NT2/D1 (cell line): ENCODE data around the gene CAV3.
A peak's percentile ranks its signal among the peaks of the same experiment; 100 is the strongest.
"Not testable (repeated sequence)": the region's sequence is repeated elsewhere in the genome, so short reads cannot be mapped to it uniquely, and the experiment has no call there.

ENCODE experiments used
- DNase-seq: peaks from one replicate; pipeline ENCODE4 v3.0.0-alpha.2; 2011; ENCODE audit warnings: low read depth, low spot score
- H3K27me3 ChIP-seq: 2 replicates; pipeline ENCODE4 v1.6.0; 2011; ENCODE audit warnings: mild to moderate bottlenecking; ENCODE audit not compliant: insufficient read length, insufficient read depth
- H3K36me3 ChIP-seq: 2 replicates; pipeline ENCODE4 v1.6.1; 2011; ENCODE audit warnings: mild to moderate bottlenecking, low read length, mixed read lengths; ENCODE audit not compliant: insufficient read depth, insufficient read length
- H3K4me1 ChIP-seq: 2 replicates; pipeline ENCODE4 v1.5.1; 2011; ENCODE audit not compliant: insufficient read depth, insufficient read length
- H3K4me3 ChIP-seq: 2 replicates; pipeline ENCODE4 v1.5.1; 2011; ENCODE audit warnings: low read depth; ENCODE audit not compliant: insufficient read length
- H3K9ac ChIP-seq: 2 replicates; pipeline ENCODE4 v1.6.0; 2011; ENCODE audit warnings: low read depth; ENCODE audit not compliant: insufficient read length
- H3K9me3 ChIP-seq: 2 replicates; pipeline ENCODE4 v1.5.1; 2011; ENCODE audit warnings: mild to moderate bottlenecking, low read length; ENCODE audit not compliant: insufficient read depth
- SUZ12 ChIP-seq: IDR thresholded peaks from 2 replicates; pipeline ENCODE4 v1.6.1; 2011; ENCODE audit not compliant: insufficient read length, insufficient read depth; ENCODE audit errors: extremely low read depth
- YY1 ChIP-seq: IDR thresholded peaks from 2 replicates; pipeline ENCODE4 v1.6.1; 2011; ENCODE audit not compliant: insufficient read length, insufficient read depth
- ZNF274 ChIP-seq: IDR thresholded peaks from 2 replicates; pipeline ENCODE4 v1.6.1; 2011; ENCODE audit warnings: mild to moderate bottlenecking, low read depth, low read length

CAV3 gene

GRCh38 chr3:8712045-8712907, 21.3 kb upstream of the CAV3 start:
- H3K4me3 ChIP-seq: no peak overlapping the region
- no peak for DNase-seq
- peaks cover 11% of the 10 kb centered on the region for H3K27me3 ChIP-seq
- peaks cover 10% of the 10 kb centered on the region; the same call in 1 of the 2 replicates for H3K9me3 ChIP-seq
- no peaks in the 10 kb centered on the region for H3K36me3 ChIP-seq
- TF ChIP-seq YY1: no peak
- H3K9ac ChIP-seq: no peak overlapping the region
- H3K4me1 ChIP-seq: peaks cover 2% of the 10 kb centered on the region

GRCh38 chr3:8712908-8713255, 20.7 kb upstream of the CAV3 start:
- H3K4me3 ChIP-seq: no peak overlapping the region
- DNase-seq: no peak
- H3K36me3 ChIP-seq: no peaks in the 10 kb centered on the region
- H3K4me1 ChIP-seq: peaks cover 2% of the 10 kb centered on the region
- TF ChIP-seq YY1: no peak
- peaks cover 10% of the 10 kb centered on the region; the same call in 1 of the 2 replicates for H3K9me3 ChIP-seq
- H3K9ac ChIP-seq: no peak overlapping the region
- H3K27me3 ChIP-seq: peaks cover 11% of the 10 kb centered on the region

- DNase-seq: peak; percentile 47
- TF ChIP-seq YY1: no peak
- TF ChIP-seq ZNF274: no peak
- Histone ChIP-seq H3K9ac (no peak overlapping the region), H3K36me3 (no peaks in the 10 kb centered on the region), H3K27me3 (peaks cover 11% of the 10 kb centered on the region), H3K4me1 (peaks cover 2% of the 10 kb centered on the region), H3K9me3 (peaks cover 10% of the 10 kb centered on the region; the same call in 1 of the 2 replicates), H3K4me3 (no peak overlapping the region)
Observed at GRCh38 chr3:8713901-8714759, 19.5 kb upstream of the CAV3 start.

- not testable (repeated sequence) for H3K9me3 ChIP-seq, H3K36me3 ChIP-seq, H3K27me3 ChIP-seq, H3K9ac ChIP-seq, DNase-seq, H3K4me1 ChIP-seq, H3K4me3 ChIP-seq
Observed at GRCh38 chr3:8715757-8716156, 17.8 kb upstream of the CAV3 start.

- Histone ChIP-seq H3K4me3 (no peak overlapping the region), H3K9ac (no peak overlapping the region), H3K4me1 (no peaks in the 10 kb centered on the region), H3K9me3 (peaks cover 9% of the 10 kb centered on the region), H3K36me3 (no peaks in the 10 kb centered on the region), H3K27me3 (no peaks in the 10 kb centered on the region)
- no peak for DNase-seq
- TF ChIP-seq YY1 (no peak), SUZ12 (no peak), ZNF274 (no peak)
Observed at GRCh38 chr3:8722808-8723207, 10.8 kb upstream of the CAV3 start.

GRCh38 chr3:8723612-8724011, 10.0 kb upstream of the CAV3 start:
- no peak overlapping the region for H3K9ac ChIP-seq
- DNase-seq: no peak
- peaks cover 9% of the 10 kb centered on the region for H3K9me3 ChIP-seq
- H3K36me3 ChIP-seq: no peaks in the 10 kb centered on the region
- no peaks in the 10 kb centered on the region for H3K4me1 ChIP-seq
- TF ChIP-seq YY1: no peak
- TF ChIP-seq SUZ12: no peak
- no peak for TF ChIP-seq ZNF274
- H3K27me3 ChIP-seq: no peaks in the 10 kb centered on the region
- no peak overlapping the region for H3K4me3 ChIP-seq

- Histone ChIP-seq H3K4me3 (no peak overlapping the region), H3K36me3 (no peaks in the 10 kb centered on the region), H3K9ac (no peak overlapping the region), H3K9me3 (peaks cover 9% of the 10 kb centered on the region), H3K4me1 (no peaks in the 10 kb centered on the region), H3K27me3 (no peaks in the 10 kb centered on the region)
- DNase-seq: no peak
- TF ChIP-seq YY1: no peak
- TF ChIP-seq ZNF274: no peak
- no peak for TF ChIP-seq SUZ12
Observed at GRCh38 chr3:8724108-8724752, 9.4 kb upstream of the CAV3 start.
